HG02943 (cell line): Measurements from ENCODE around the gene CHEK1.
"Not testable (repeated sequence)": the region's sequence is repeated elsewhere in the genome, so short reads cannot be mapped to it uniquely, and the experiment has no call there.

ENCODE experiments used
- ATAC-seq: cut with Tn5 transposase; IDR thresholded peaks from one replicate; pipeline ENCODE4 v1.9.1; 2021; ENCODE audit warnings: mild to moderate bottlenecking, low read depth, moderate library complexity; ENCODE audit not compliant: unreplicated experiment

The CHEK1 gene

DNA sequence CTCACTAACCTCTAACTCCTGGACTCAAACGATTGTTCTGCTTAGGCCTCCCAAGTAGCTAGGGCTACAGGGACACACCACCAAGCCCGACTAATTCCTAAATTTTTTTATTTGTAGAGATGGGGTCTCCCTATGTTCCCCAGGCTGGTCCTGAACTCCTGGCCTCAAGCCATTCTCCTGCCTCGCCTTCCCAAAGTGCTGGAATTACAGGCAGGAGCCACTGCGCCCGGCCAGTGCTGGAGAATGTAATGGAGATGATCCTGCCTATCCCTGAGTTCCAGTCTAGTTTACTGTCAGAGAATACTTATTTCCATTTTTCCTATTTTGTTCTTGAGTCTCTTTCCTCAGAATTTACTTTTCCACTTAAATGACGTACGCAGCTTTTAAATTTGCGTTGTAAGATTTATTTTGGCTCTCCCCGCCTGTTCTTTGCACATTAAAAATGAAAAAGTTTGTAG is at the start of gene CHEK1:
TSS of gene CHEK1 (plus strand) at position 408 of the 458 bp plus-strand sequence. CDS start 1,606 bp downstream, outside the sequence.
- ATAC-seq: no peak

DNA sequence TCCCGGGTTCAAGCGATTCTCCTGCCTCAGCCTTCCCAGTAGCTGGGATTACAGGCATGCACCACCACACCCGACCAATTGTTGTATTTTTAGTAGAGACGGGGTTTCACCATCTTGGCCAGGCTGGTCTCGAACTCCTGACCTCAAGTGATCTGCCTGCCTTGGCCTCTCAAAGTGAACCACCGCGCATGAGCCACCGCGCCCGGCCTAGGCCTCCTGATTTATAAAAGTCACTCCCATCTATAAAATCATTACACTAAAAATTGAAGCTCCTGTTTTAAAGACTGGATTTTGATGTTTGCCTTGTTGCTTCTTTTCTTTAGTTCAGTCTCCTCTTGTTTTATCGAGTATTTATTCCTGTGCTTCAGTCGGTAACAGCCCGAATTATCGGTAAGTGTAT is 47.8 kb upstream of the CHEK1 start:
- not testable (repeated sequence) for ATAC-seq

DNA sequence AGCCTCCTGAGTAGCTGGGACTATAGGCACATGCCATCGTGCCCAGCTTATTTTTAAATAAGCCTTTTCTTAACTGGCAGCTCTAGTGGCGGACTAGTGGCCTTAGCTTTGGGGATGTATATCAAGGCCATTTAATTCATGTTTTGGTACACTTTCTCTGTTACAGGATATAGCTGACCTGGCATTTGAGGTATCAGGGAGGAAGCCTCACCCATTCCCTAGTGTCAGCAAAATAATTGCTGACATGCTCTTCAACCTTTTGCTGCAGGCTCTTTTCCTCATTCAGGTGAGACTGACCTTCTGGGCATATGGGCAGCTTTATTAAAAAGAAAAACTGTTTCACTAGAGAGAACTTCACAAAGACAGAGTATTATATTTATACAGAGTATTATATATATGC is 46.2 kb upstream of the CHEK1 start:
- ATAC-seq: no peak

DNA sequence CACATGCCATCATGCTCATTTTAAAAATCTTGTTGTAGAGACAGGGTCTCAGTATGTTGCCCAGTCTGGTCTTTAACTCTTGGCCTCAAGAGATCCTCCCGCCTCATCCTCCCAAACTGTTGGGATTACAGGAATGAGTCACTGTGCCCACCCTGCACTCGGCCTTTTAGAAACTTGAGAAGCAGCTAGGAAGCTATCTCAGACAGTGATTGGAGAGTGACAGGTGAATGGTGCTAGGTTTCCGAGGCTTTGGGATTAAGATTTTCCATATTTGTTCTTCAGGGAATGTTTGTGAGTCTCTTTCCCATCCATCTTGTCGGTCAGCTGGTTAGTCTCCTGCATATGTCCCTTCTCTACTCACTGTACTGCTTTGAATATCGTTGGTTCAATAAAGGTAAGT is 45.2 kb upstream of the CHEK1 start:
- ATAC-seq: no peak

DNA sequence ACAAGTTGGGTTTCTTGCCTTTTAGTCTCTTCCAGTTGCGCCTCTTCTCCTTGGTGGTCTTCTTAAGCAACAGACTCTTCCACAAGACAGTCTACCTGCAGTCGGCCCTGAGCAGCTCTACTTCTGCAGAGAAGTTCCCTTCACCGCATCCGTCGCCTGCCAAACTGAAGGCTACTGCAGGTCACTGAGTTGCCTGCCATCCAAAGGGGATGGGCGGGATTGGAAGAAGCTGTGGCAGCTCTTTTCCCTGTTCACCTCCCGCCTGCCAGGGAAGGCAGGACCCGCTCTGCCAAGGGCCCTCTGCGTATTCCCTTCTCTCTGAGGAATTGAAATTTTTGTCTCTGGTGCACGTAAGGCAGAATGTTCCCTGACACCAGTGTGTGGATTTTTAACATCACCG is 41.5 kb upstream of the CHEK1 start:
- ATAC-seq: no peak

DNA sequence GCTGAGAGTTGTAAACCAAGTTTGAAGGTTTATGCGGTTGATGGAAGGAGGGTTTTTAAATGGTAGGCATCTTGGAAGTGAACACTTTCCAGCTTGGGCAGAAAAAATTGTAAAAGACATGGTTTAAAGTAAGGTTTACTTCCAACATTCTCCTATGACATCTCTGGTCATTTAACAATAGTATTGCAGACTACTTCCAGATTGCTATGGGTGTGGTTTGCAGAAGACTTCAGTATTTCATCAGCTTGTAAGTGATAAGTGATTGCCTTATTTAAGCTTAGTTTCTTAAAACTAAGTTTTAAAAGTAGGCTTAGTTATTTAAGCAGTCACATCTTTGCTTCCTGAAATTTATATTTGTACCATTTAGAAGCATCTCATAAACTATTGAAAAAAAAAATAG is 39.5 kb upstream of the CHEK1 start:
- no peak for ATAC-seq

DNA sequence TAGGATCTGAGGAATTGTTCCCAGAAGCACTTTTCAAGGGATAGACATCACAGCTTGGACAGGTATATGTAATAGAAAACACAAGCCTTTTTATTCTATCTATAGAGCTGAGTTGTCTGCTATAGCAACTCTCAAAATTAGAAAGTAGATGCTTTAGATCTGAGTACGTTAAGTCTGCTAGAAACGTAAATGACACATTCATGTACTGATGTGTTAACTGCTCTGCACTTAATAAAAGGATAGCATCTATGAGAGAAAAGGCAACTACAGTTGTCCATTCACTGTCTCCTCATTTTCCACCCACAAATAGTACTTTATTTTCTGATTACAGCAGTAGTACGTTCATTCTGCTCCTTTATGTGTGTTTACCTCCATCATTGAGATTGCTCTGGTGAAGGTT is 38.3 kb upstream of the CHEK1 start:
- ATAC-seq: no peak

DNA sequence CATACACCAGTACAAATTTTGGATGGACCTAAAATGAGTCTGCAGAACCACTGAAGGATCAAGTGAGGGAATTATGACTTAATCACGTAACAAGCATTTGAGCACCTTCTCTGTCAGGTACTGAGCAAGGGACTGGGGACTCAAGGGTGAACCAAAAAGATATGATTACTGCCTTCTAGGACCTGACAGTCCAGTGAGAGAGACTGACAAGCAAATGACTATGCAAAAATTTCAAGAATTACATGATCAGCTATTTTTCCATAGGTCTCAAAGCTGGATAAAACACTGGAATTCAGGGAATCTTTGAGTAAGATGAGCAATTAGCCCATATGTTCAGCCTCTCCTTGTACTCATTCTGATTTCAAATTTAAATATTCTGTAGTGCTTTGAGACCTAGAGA is 37.5 kb upstream of the CHEK1 start:
- ATAC-seq: no peak

DNA sequence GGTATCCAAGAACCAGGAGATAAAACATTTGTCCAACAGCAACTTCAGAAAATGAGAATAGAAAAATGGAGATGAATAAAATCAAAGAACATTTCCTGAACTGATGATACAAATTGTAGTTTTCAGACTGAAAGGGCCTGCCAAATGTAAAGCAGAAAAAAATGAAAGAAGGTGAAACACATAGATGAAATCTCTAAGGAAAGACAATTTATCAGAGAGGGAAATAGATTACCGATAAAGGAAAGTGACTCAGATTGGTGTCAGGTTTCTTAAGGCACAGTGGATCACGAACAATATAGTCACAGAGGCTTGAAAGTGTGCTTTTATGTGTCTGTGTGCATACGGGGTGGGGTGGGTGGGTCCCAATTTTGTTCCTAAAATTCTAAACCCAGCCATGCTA is 36.5 kb upstream of the CHEK1 start:
- ATAC-seq: no peak

DNA sequence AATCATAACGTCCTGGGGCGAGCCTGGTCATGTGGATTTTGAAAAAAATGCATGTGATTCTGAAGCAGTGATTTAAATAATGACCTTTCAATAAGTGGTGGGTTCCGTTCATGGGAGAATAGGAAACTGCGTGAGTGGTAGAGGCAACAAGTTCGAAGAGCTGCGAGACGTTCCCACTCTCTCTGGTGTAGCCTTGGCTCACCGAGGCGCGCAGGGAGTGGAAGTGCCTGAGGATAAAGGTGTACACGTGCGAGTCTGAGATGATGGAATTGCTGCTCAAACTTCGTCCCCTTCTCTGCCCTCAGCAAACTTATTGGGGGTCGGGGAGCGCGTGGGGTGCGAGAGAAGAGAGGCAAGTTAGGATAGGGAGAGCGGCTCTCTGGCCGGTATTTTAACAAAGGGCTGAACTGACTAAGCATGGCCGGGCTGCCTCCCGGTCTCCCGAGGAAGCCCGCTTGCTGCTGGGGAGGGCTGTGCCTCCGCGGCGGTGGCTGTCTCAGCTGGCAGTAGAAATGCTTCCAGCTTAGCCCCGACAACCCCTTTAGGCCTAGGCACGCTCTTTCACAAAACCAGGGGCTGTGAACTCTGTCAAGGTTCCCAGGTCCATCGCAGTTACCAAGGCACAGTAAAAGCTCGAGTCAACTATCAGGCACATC is 33.2 kb upstream of the CHEK1 start:
- ATAC-seq: peak; percentile 17

DNA sequence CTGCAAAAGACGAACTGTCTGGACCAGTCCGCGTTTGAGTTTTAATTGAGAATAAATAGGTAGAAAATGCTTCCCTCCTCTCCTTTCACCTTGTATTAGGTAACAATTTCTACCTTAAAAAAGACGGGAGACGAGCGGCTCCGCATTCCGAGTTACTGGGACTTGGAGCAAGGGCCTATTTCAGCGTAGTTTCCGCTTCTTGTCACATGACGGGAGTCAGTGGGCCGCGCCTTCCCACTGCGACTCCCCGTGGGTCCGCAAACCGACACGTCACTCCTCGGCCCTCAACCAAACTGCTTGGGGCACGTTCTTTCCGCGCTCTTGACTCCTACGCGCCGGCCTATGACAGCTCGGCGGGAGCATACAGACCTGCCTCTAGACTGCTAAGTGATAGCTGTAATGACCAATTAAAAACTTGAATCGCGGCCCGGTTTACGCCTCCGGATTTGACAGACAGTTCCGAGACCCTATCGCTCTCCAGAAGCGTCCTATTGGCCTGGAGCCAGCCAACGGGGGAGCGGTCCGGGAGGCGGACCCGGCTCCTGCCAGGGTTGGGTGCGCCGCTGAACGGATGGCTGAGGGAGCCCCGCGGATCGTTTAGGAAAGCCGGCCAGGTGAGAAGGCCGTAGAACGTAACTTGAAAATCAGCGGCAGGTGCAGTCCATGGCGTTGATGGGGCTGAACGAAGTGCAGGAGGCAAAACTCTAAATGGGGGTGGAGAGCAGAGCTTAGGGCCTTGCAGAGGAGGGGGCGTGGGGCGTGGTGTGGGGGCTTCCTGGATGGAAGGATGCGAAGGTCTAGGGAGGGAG is 32.5 kb upstream of the CHEK1 start, which contains the start of gene STT3A:
TSS of gene STT3A (plus strand) at position 548 of the 809 bp plus-strand sequence. CDS start 3,064 bp downstream, outside the sequence.
- peak; percentile 98 for ATAC-seq

DNA sequence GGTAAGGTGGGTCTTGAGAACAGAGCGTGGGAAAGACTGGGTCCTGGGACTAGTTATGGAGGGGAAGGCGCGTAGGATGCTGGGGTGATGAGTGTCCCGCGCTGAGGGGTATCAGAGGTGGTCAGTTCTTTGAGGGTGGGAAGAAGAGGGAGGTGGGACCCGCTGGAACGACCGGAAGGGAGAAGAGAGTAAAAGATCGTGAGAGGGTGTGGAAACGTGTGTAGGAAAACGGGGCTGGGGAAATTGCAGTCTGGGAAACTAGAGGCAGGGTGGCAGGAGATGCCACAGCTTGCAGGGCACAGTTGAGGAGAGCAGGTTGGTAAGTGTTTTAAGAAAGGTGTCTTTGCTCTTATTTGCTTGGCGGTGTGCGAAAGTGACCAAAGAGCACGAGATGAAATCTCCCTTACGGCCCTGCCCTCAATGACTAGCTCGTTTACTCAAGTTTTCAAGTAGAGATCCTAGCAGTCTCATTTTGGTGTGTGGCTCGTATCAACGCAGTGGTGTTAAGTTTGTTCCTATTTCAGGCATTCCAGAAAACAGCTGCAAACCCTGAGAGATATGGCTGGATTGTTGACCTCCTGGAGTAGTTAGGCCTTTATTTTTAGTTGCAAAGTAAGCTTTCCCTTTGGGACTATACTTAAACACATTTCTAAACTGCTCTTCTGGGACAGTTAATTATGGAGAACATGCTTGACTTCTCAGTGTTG is 31.7 kb upstream of the CHEK1 start:
- no peak for ATAC-seq

DNA sequence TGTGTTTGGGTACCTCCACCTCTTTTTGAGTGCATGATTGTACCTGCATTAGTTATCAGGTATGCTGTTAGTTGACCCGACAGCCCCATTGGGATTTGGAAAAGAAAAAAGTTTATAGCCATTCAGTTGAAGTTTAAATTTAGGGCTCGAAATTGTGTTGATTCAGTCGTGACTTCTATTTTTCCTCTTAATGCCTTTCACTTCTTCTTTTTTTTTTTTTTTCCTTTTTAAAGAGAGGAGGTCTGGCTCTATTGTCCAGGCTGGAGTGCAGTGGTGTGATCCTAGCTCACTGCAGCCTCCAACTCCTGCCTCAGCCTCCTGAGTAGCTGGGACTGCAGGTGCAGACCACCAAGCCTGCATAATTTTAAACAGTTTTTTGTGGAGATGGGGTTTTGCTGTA is 30.0 kb upstream of the CHEK1 start:
- no peak for ATAC-seq

DNA sequence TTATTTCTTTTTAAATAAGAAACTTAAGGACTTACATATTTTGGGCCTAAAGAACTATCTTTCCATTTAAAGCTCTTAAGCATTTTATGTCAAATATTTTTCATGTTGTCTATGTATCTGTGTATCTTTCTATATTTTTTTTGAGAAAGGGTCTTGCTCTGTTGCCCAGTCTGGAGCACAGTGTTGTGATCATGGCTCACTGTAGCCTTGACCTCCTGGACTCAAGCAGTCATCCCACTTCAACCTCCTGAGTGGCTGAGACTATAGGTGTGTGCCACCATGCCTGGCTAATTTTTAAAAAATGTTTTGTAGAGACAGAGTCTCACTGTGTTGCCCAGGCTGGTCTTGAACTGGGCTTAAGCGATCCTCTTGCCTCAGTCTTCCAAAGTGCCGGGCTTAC is 24.3 kb upstream of the CHEK1 start:
- no peak for ATAC-seq

DNA sequence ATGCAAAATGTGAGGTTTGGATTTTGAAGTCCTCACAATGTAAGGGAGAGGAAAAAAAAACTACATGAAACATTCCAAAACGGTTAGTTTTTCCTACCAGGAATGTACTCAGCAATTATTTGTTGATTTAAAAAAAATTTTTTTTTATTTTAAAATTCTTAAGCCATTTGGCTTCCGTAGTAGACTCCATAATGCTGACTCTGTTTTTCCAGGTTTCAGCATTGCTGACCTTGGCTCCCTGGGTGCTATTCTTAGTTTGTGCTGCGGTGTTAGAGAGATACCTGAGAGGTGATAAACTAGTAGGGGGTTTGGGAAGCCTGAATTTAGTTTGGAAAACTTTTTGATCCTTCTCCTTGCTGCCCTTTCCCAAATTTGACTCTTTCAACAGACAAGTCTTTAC is 21.8 kb upstream of the CHEK1 start:
- no peak for ATAC-seq

DNA sequence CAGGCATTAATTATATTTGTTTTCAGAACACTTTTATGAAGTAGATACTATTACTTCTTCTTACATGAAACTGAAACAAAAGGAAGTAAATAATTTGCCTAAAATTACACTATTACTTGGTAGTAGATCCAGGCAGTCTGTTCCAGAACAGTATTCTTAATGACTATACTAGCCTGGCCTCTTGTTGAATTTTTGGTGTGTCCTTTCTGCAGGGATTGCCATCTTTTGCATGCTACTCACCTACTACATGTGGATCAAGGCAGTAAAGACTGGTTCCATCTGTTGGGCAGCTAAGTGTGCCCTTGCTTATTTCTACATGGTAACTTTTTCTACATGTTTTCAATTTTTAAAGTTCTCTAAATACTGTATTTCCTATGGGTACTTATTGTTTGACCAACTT is 19.5 kb upstream of the CHEK1 start:
- no peak for ATAC-seq

DNA sequence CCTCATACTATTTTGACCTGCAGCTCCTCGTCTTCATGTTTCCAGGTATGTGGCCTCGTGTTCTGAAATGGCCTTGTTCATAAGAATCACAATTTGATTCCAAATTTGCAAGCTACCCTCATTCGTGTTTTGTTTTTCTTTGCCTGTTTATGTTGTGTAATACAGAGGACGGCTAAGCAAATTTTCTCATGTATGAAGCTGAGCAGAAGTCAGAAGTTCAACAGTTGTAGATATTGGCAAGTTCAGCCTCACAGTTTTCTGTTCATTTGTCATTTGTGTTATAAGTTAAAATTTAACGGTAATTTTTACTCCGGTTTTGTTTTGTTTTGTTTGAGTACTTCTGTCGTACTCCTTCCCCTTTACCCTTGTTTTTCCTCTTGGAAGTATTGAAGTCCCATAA is 15.4 kb upstream of the CHEK1 start:
- ATAC-seq: no peak

DNA sequence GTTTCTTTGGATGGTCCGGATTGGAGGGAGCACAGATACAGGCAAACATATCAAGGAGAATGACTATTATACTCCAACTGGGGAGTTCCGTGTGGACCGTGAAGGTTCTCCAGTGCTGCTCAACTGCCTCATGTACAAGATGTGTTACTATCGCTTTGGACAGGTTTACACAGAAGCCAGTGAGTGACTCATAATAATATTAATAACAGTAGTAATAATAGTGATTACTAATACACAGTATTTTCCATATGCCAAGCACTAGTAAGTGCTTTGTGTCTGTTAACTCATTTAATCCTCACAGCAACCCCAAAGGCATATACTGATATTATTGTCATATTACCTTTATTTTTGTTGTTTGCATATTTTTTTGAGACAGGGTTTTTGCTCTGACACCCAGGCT is 6.6 kb upstream of the CHEK1 start:
- no peak for ATAC-seq

DNA sequence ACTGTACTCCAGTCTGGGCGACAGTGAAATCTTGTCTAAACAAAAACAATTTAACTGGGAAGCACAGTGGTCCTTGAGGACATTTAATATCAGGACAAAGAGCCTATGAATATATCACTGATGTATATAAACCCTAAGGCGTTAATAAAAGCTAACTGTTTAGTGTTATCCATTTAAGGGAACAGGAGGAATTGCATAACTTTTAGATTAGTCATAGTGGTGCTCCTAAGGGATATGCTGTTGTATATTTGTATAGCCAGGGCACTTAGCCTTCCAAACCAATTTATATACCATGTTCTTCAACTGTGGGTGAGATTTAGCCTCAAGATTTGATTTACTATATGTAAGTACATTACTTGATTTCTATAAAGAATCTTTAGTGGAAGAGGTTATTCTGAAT is 3.0 kb upstream of the CHEK1 start:
- ATAC-seq: no peak

DNA sequence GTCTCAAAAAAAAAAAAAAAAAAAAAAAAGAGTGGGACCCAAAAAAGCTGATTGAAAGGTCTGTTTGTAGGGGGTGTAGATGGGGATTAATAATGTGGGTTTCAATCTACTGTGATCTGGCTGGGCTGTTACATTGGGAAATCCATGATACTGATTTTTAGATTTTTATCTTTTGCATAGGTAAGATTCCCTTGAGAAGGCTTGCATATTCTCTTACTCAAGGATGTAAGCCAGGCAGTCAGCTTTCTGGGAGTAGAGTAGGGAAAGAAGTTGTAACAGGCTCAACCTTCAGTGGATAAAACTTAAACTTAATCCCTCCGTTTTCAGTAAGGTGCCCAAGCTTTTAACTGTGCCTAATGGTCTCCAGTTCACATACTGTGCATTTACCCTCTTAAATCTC is 1.9 kb upstream of the CHEK1 start:
- ATAC-seq: no peak

DNA sequence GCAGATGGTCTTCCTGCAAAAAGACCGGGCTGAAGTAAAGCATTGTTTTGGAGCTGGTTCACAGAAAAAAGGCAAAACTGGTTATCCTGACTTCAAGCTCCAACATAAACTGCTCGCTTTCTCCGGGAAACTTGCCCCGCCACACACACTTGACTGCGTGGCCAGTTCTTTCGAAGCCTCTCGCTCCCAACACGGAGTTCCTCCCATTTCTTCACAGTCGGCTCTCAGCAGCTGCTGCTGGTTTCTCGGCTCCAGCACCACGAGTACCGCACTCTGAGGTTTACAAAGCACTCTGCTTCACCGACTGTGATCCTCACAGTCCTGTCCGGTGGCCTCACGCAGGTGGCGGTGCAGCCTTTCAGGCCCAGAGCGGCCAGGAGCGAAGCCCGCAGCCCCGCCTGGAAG is 264 bp downstream of the CHEK1 start:
- ATAC-seq: peak; percentile 9
